SJSA1 (cell line): ENCODE data around the gene USP15. TPM values are rescaled to one million over a fixed set of nuclear protein-coding genes. Genes with fewer than 3 reads are reported as not detected.

Experiments
- DNase-seq, 2 experiments: peaks; one replicate each; pipeline ENCODE4 v3.0.0-alpha.2; 2015 to 2020; ENCODE audit warnings: low spot score in 2 of 2, low read depth in 1 of 2
- H3K27ac ChIP-seq: fragments of 250-450 bp; sonication (Bioruptor Pico); 2 replicates; pipeline ENCODE4 v1.5.1; 2020; ENCODE audit warnings: mild to moderate bottlenecking, moderate library complexity
- H3K27me3 ChIP-seq: fragments of 250-450 bp; sonication (Bioruptor Pico); replicated peaks from 2 replicates; pipeline ENCODE4 v1.5.1; 2020; ENCODE audit warnings: mild to moderate bottlenecking, moderate library complexity
- H3K36me3 ChIP-seq: fragments of 250-450 bp; sonication (Bioruptor Pico); 2 replicates; pipeline ENCODE4 v1.5.1; 2020; ENCODE audit warnings: mild to moderate bottlenecking
- H3K4me1 ChIP-seq: fragments of 250-450 bp; sonication (Bioruptor Pico); replicated peaks from 2 replicates; pipeline ENCODE4 v1.6.1; 2021; ENCODE audit warnings: mild to moderate bottlenecking
- H3K4me3 ChIP-seq: fragments of 250-450 bp; sonication (Bioruptor Pico); 2 replicates; pipeline ENCODE4 v1.5.1; 2020; ENCODE audit warnings: mild to moderate bottlenecking
- H3K9me3 ChIP-seq: fragments of 250-450 bp; sonication (Bioruptor Pico); replicated peaks from 2 replicates; pipeline ENCODE4 v1.5.1; 2020; ENCODE audit warnings: mild to moderate bottlenecking
- total RNA-seq: library from RNA; depleted of rRNA; stranded (reverse); fragments of >200 nt; shearing (Covaris generic); gene quantifications from 2 replicates; pipeline ENCODE4 v1.2.3, GENCODE V29; 2014; rRNA removed

The USP15 gene
- 29.0 and 36.3 TPM in 2 replicates for total RNA-seq

DNA sequence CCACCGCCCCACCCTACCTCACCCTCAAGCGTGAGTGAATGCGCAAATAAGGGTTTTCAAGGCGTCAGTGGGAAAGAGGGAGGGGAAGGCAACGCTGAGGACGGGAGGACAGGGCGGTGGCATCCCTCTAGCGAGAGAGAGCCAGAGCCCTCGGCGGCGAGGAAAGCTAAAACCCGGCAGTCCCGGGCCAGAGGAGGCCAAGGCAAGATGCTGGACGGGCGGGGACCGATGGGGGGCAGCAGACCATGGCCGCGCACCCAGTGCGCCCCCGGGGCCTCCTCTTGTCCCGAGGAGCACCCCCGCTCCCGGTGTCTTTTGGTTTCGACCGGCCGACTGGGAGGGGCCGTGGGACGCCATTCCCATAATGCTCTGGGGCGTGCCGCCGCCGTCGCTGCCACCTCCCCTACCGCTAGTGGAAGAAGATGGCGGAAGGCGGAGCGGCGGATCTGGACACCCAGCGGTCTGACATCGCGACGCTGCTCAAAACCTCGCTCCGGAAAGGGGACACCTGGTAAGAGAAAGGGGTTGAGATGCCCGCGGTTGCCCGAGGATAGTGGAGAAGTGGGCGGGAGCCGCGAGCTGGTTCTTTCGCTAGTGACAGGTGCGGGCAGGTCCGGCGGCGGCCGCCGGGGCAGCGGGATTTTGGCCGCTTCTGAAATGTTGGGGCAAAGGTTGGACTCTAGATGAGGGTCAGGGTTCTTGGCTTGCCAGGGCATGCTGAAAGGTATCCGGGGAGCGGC lies at the start of gene USP15:
USP15 (plus strand) TSS at position 412 of the 740 bp plus-strand sequence; CDS start at position 423, 11 bp downstream.
- Histone ChIP-seq H3K27ac (peak within 1 kb of the TSS; percentile 61), H3K4me3 (peak within 1 kb of the TSS; percentile 75), H3K4me1 (no peaks in the 10 kb centered on the region), H3K9me3 (no peaks in the 10 kb centered on the region), H3K27me3 (no peaks in the 10 kb centered on the region), H3K36me3 (peaks cover 4% of the 10 kb centered on the region; the same call in 1 of the 2 replicates)
- DNase-seq, result peak; percentile 96 to 97

DNA sequence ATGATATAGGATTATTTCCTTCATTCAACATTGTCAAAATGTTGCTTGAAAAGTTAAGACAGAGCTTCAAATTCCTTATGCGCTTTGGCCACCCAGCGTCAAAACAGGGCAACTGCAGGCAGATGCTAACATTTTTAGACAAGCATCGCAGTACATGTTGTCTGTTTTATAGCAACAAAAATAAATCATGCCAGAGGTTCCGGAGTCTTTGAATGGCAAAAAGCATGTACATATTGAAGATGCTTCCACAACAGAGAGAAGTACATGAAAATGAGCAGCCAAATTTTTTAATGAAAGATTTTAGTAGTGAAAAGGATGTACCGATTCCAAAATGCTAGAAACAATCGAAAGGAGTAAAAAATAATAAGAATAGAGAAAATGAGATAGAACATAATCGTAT lies 49.8 kb upstream of the USP15 start:
- DNase-seq, result no peak
- no peak overlapping the region for H3K4me3 ChIP-seq

DNA sequence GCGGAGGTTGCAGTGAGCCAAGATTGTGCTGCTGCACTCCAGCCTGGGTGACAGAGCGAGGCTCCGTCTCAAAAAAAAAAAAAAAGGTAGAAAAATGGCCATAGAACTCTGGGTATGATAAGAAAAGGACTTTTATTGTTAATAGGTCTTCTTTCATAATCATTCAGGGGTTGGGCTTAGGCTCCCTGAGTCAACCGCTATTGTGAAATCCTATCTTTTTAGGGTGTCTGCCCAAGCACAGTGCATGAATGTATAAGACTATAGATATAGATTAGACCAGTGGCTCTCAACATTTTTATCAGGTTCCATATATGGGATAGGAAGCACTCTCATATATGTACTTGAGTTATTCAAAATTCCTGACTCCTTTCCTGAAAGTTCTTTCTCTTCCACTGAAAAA lies 48.7 kb upstream of the USP15 start:
- Histone ChIP-seq H3K27me3 (peaks cover 7% of the 10 kb centered on the region; the same call in 1 of the 2 replicates), H3K36me3 (no peaks in the 10 kb centered on the region), H3K4me3 (no peak overlapping the region), H3K4me1 (no peaks in the 10 kb centered on the region), H3K9me3 (no peaks in the 10 kb centered on the region), H3K27ac (no peak overlapping the region)
- no peak for DNase-seq

More for the DNA sequence above, 49.8 kb upstream of the USP15 start:
- Histone ChIP-seq H3K4me1 (no peaks in the 10 kb centered on the region), H3K36me3 (no peaks in the 10 kb centered on the region), H3K27ac (no peak overlapping the region), H3K27me3 (no peaks in the 10 kb centered on the region), H3K9me3 (no peaks in the 10 kb centered on the region)

GRCh38 chr12:62214846-62215245 lies 45.4 kb upstream of the USP15 start:
- H3K27me3 ChIP-seq, result peaks cover 11% of the 10 kb centered on the region; the same call in 1 of the 2 replicates
- no peak for DNase-seq
- H3K9me3 ChIP-seq, result no peaks in the 10 kb centered on the region
- H3K27ac ChIP-seq, result no peak overlapping the region
- no peak overlapping the region for H3K4me3 ChIP-seq
- H3K36me3 ChIP-seq, result no peaks in the 10 kb centered on the region
- H3K4me1 ChIP-seq, result no peaks in the 10 kb centered on the region

DNA sequence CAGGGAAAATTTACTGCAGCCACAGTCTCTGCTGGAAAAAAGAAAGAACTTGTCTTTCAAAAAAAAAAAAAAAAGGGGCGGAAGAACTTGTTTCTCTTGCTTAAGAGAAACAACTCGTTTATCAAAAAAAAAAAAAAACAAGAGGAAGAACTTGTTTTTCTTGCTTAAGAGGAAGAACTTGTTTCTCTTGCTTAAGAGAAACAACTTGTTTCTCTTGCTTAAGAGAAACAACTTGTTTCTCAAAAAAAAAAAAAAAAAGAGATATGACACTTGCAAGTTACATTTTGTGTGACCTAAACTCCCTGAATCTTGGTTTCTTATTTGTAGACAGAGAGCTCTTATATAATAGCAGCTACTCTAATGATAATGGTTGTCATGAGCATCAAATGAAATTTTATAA lies 44.7 kb upstream of the USP15 start:
- DNase-seq, result no peak
- Histone ChIP-seq H3K9me3 (no peaks in the 10 kb centered on the region), H3K4me3 (no peak overlapping the region), H3K27ac (no peak overlapping the region), H3K36me3 (no peaks in the 10 kb centered on the region), H3K4me1 (no peaks in the 10 kb centered on the region), H3K27me3 (peaks cover 11% of the 10 kb centered on the region; the same call in 1 of the 2 replicates)

DNA sequence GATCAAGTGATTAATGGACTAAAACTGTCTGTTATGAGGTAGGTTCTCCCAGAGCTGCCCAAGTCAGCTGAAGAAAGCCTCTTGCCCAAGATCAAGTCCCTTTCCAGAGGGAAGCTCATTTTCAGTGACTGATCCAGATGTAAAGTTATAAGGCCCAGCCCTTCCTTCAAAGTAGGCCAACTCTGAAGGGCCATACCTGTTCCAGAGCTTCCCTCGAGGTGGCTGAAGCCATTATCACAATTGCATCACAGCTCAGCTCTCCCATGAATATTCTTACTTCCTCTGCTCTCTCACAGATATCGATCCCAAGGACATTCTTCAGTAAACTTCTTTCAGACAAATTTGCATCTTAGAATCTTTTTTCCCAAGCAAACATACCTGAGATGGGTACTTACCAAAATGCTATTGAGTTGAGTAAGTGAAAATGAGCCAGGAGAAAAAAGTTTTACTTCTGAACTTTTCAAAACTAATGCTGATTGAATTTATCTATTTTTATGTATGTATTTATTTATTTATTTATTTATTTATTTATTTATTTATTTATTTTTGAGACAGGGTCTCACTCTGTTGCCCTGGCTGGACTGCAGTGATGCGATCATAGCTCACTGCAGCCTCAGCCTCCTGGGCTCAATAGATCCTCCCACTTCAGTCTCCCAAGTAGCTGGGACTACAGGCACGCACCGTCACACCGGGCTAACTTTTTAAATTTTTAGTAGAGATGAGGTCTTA lies 42.6 kb upstream of the USP15 start:
- Histone ChIP-seq H3K27me3 (peaks cover 11% of the 10 kb centered on the region; the same call in 1 of the 2 replicates), H3K9me3 (no peaks in the 10 kb centered on the region), H3K4me3 (no peak overlapping the region), H3K4me1 (no peaks in the 10 kb centered on the region), H3K36me3 (no peaks in the 10 kb centered on the region), H3K27ac (no peak overlapping the region)
- DNase-seq, result no peak

DNA sequence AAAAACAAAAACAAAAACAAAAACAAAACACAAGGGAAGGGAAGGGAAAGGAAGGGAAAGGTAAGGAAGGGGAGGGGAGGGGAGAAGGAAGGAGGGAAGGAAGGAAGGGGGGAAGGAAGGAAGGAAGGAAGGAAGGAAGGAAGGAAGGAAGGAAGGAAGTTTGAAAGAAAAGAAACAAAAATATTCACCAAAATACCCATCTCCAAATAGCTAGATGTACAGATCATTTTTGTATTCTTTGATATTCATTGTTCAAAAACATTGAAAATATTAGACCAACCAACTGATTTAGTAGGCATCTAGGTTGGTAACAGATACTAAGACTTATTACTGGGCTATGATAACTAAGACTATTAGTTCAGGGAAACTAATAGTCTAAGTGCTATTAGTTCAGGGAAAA lies 39.1 kb upstream of the USP15 start:
- Histone ChIP-seq H3K4me3 (no peak overlapping the region), H3K9me3 (no peaks in the 10 kb centered on the region), H3K27ac (no peak overlapping the region), H3K36me3 (no peaks in the 10 kb centered on the region), H3K27me3 (peaks cover 7% of the 10 kb centered on the region; the same call in 1 of the 2 replicates), H3K4me1 (no peaks in the 10 kb centered on the region)
- DNase-seq, result no peak

DNA sequence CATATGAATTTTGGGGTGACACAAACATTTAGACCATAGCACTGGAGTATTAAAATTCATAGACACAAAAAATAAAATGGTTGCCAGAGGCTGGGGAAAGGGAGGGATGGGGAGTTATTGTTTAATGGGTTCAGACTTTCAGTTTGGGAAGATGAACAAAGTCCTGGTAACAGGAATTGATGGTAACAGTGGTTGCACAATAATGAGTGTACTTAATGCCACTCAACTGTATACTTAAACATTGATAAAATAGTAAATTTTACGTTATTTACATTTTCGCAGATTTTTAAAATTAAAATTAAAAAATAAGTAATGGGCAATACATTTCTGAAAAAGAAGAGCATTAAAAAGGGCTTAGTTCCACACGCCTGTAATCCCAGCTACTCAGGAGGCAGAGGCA lies 35.6 kb upstream of the USP15 start:
- H3K4me1 ChIP-seq, result no peaks in the 10 kb centered on the region
- H3K27me3 ChIP-seq, result no peaks in the 10 kb centered on the region; the same call in 1 of the 2 replicates
- no peak for DNase-seq
- no peaks in the 10 kb centered on the region for H3K9me3 ChIP-seq
- no peak overlapping the region for H3K4me3 ChIP-seq
- H3K36me3 ChIP-seq, result no peaks in the 10 kb centered on the region
- H3K27ac ChIP-seq, result no peak overlapping the region

DNA sequence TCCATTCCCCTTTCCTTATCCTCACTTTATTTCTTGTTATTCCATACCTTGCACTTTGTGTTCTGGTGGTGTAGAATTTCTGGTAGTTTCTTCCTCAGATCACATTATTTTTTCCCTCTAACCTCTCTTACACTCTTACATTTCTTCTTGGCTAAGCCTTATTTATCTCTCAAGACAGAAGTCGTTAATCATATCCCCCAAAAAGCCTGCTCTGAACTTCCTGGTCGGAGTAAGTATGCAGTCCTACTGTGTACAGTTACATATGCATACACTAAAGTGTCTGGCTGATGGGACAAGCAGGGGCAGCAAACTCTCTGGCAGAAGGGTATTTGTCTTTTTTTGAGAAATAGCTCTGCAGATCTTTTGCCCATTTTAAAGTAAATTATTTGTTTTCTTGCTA lies 33.1 kb upstream of the USP15 start:
- DNase-seq, result no peak
- no peaks in the 10 kb centered on the region for H3K9me3 ChIP-seq
- no peak overlapping the region for H3K4me3 ChIP-seq

DNA sequence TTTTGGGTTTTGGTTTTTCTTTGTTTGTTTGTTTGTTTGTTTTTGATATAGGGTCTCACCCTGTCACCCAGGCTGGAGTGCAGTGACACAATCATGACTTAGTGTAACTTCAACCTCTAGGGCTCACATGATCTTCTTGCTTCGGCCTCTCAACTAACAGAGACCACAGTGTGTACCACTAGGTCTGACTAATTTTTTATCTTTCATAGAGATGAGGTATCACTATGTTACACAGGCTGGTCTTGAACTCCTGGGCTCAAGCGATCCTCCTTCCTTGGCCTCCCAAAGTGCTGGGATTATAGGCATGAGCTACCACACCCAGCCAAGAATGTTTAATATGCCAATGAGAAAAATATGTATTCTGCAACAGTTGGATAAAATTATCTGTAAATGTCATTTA lies 29.6 kb upstream of the USP15 start:
- DNase-seq, result no peak
- Histone ChIP-seq H3K27me3 (no peaks in the 10 kb centered on the region), H3K36me3 (no peaks in the 10 kb centered on the region), H3K4me3 (no peak overlapping the region), H3K9me3 (no peaks in the 10 kb centered on the region), H3K4me1 (no peaks in the 10 kb centered on the region), H3K27ac (no peak overlapping the region)

More for the DNA sequence above, 33.1 kb upstream of the USP15 start:
- H3K4me1 ChIP-seq, result no peaks in the 10 kb centered on the region
- no peaks in the 10 kb centered on the region for H3K36me3 ChIP-seq
- no peaks in the 10 kb centered on the region; the same call in 1 of the 2 replicates for H3K27me3 ChIP-seq
- no peak overlapping the region for H3K27ac ChIP-seq

DNA sequence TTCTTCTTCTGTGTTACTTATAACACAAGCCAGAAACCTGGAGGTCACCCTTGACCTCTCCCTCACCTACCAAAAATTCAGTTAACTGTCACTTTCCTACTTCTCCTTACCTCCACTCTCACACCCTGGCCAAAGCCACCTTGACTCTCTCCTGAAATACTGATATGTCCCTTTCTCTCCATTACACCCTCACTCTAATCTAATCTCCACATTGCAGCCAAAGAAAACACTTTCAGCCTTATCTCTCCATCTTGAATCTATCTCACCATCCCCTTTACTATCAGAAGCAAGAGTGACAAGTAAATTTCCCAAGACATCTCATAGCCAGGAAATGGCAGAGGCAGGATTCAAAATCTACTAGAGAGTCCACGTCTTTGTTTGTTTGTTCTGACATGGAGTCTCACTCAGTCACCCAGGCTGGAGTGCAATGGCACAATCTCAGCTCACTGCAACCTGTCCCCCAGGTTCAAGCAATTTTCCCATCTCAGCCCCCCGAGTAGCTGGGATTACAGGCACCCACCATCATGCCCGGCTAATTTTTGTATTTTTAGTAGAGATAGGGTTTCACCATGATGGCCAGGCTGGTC lies 28.0 kb upstream of the USP15 start:
- Histone ChIP-seq H3K27ac (no peak overlapping the region), H3K4me3 (no peak overlapping the region), H3K4me1 (no peaks in the 10 kb centered on the region), H3K36me3 (no peaks in the 10 kb centered on the region), H3K9me3 (no peaks in the 10 kb centered on the region), H3K27me3 (no peaks in the 10 kb centered on the region)
- no peak for DNase-seq

DNA sequence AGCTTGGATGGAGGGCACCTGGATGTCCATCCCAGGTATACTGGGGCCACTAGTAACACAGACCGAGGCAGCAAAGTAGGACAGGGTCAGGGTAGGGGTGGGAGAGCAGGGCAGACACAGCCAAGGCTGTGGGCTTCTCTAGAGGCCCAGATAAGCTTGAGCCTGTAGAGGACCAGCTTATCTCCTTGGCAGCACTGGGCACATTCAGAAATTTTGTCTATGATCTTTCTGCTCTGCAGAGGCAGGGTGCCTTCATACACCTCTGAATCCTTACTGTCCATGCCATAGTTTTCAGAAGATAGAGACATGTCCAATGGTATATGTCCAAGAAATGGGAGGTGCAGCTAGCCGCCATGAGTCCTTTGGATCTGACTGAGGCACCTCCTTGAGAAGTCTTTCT lies 26.4 kb upstream of the USP15 start:
- Histone ChIP-seq H3K4me3 (no peak overlapping the region), H3K9me3 (no peaks in the 10 kb centered on the region), H3K4me1 (no peaks in the 10 kb centered on the region), H3K27ac (no peak overlapping the region), H3K27me3 (no peaks in the 10 kb centered on the region), H3K36me3 (no peaks in the 10 kb centered on the region)
- DNase-seq, result no peak

DNA sequence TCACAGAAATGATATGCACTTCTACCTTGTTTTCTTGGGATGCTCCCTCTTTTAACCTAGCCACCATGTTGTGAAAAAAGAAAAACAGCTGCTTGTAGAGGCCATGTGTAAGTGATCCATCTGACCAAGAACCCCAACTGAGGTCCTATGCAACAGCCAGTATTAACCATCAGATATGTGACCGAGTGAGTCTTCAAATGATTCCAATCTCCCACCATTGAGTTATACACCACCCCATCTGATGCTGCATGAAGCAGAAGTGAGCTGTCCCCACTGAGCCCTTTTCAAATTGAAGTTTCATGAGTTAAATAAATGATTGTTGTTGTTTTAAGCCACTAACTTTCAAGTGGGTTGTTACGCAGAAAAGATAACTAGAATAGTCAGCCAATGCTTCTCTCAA lies 20.6 kb upstream of the USP15 start:
- Histone ChIP-seq H3K9me3 (no peaks in the 10 kb centered on the region), H3K4me3 (no peak overlapping the region), H3K4me1 (no peaks in the 10 kb centered on the region), H3K27ac (no peak overlapping the region), H3K36me3 (no peaks in the 10 kb centered on the region), H3K27me3 (peaks cover 4% of the 10 kb centered on the region; the same call in 1 of the 2 replicates)
- no peak for DNase-seq
